ENCODE data around the gene GAS2L1.
"Not testable (repeated sequence)": the region's sequence is repeated elsewhere in the genome, so short reads cannot be mapped to it uniquely, and the experiment has no call there.

The GAS2L1 gene

GRCh38 chr22:29352778-29353177 lies 46.3 kb downstream of the GAS2L1 start:
- no peak overlapping the region for H3K4me3 ChIP-seq (ENCODE audit: insufficient read depth, low read length, poor library complexity, severe bottlenecking)
- H2AFZ ChIP-seq (ENCODE audit: low read depth, low read length, severe bottlenecking): no peak overlapping the region
- H4K20me1 ChIP-seq (ENCODE audit: low read depth, low read length): no peaks in the 10 kb centered on the region
- H3K36me3 ChIP-seq (ENCODE audit: low read length): peaks cover 14% of the 10 kb centered on the region; the same call in 1 of the 2 replicates
- no peaks in the 10 kb centered on the region for H3K9me3 ChIP-seq (ENCODE audit: insufficient read depth, low read length)
- no peak overlapping the region for H3K4me2 ChIP-seq (ENCODE audit: low read depth, low read length, poor library complexity, severe bottlenecking)
- no peak overlapping the region for H3K27ac ChIP-seq (ENCODE audit: low read depth, low read length)
- no peak overlapping the region for H3K9ac ChIP-seq (ENCODE audit: low read length)
- H3F3A ChIP-seq (ENCODE audit: insufficient read depth): no peaks in the 10 kb centered on the region
- H3K9me2 ChIP-seq (replicated peaks; ENCODE audit: insufficient read depth, low read length): no peaks in the 10 kb centered on the region
- TF ChIP-seq, protein P1, sequence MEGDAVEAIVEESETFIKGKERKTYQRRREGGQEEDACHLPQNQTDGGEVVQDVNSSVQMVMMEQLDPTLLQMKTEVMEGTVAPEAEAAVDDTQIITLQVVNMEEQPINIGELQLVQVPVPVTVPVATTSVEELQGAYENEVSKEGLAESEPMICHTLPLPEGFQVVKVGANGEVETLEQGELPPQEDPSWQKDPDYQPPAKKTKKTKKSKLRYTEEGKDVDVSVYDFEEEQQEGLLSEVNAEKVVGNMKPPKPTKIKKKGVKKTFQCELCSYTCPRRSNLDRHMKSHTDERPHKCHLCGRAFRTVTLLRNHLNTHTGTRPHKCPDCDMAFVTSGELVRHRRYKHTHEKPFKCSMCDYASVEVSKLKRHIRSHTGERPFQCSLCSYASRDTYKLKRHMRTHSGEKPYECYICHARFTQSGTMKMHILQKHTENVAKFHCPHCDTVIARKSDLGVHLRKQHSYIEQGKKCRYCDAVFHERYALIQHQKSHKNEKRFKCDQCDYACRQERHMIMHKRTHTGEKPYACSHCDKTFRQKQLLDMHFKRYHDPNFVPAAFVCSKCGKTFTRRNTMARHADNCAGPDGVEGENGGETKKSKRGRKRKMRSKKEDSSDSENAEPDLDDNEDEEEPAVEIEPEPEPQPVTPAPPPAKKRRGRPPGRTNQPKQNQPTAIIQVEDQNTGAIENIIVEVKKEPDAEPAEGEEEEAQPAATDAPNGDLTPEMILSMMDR (IDR thresholded peaks at IDR 0.05; ENCODE audit: insufficient read depth, low read length, poor library complexity, severe bottlenecking): no peak
- no peak for TF ChIP-seq EZH2phosphoT487 (conservative IDR thresholded peaks at IDR 0.05; ENCODE audit: low read length)
- no peaks in the 10 kb centered on the region for H3K27me3 ChIP-seq (ENCODE audit: low read length)
- no peaks in the 10 kb centered on the region for H3K79me2 ChIP-seq (ENCODE audit: insufficient read depth, low read length)

DNA sequence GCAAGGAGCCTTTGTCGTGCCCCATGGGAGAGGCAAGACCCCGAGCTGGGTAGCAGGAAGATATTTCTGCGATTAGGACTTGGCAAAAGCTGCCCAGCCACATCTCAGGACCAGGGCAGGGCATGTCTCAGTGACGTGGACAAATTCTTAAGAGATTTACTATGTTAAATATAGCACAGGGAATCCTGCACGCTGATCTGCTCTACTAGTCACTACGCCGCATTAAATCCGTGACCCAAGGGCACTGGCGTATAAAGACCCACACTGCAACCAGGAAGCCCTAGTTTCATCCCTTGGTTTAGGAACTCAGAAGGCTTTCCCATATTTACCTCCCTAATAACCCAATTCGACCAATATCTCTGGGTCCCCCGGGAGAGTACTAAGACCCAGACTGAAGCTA lies 46.8 kb downstream of the GAS2L1 start:
- Histone ChIP-seq H3K27me3 (ENCODE audit: low read length) (no peaks in the 10 kb centered on the region), H3K36me3 (ENCODE audit: low read length) (peaks cover 9% of the 10 kb centered on the region; the same call in 1 of the 2 replicates), H3K9me2 (replicated peaks; ENCODE audit: insufficient read depth, low read length) (no peaks in the 10 kb centered on the region), H3K9me3 (ENCODE audit: insufficient read depth, low read length) (no peaks in the 10 kb centered on the region), H3K4me3 (ENCODE audit: insufficient read depth, low read length, poor library complexity, severe bottlenecking) (no peak overlapping the region), H4K20me1 (ENCODE audit: low read depth, low read length) (no peaks in the 10 kb centered on the region), H3K27ac (ENCODE audit: low read depth, low read length) (no peak overlapping the region), H2AFZ (ENCODE audit: low read depth, low read length, severe bottlenecking) (no peak overlapping the region), H3K79me2 (ENCODE audit: insufficient read depth, low read length) (no peaks in the 10 kb centered on the region), H3K4me2 (ENCODE audit: low read depth, low read length, poor library complexity, severe bottlenecking) (no peak overlapping the region), H3K9ac (ENCODE audit: low read length) (no peak overlapping the region), H3F3A (ENCODE audit: insufficient read depth) (no peaks in the 10 kb centered on the region)
- TF ChIP-seq, protein P1 (IDR thresholded peaks at IDR 0.05; ENCODE audit: insufficient read depth, low read length, poor library complexity, severe bottlenecking): no peak
- no peak for TF ChIP-seq EZH2phosphoT487 (conservative IDR thresholded peaks at IDR 0.05; ENCODE audit: low read length)

GRCh38 chr22:29353860-29354259 lies 47.4 kb downstream of the GAS2L1 start:
- Histone ChIP-seq H3K4me3 (ENCODE audit: insufficient read depth, low read length, poor library complexity, severe bottlenecking) (no peak overlapping the region), H2AFZ (ENCODE audit: low read depth, low read length, severe bottlenecking) (no peak overlapping the region), H3K79me2 (ENCODE audit: insufficient read depth, low read length) (no peaks in the 10 kb centered on the region), H3K9me3 (ENCODE audit: insufficient read depth, low read length) (no peaks in the 10 kb centered on the region), H3K4me2 (ENCODE audit: low read depth, low read length, poor library complexity, severe bottlenecking) (no peak overlapping the region), H3K36me3 (ENCODE audit: low read length) (peaks cover 4% of the 10 kb centered on the region; the same call in 1 of the 2 replicates), H3F3A (ENCODE audit: insufficient read depth) (no peaks in the 10 kb centered on the region), H3K9me2 (replicated peaks; ENCODE audit: insufficient read depth, low read length) (no peaks in the 10 kb centered on the region), H3K9ac (ENCODE audit: low read length) (no peak overlapping the region), H4K20me1 (ENCODE audit: low read depth, low read length) (no peaks in the 10 kb centered on the region), H3K27ac (ENCODE audit: low read depth, low read length) (no peak overlapping the region), H3K27me3 (ENCODE audit: low read length) (no peaks in the 10 kb centered on the region)
- TF ChIP-seq, protein P1 (IDR thresholded peaks at IDR 0.05; ENCODE audit: insufficient read depth, low read length, poor library complexity, severe bottlenecking): no peak
- TF ChIP-seq EZH2phosphoT487 (conservative IDR thresholded peaks at IDR 0.05; ENCODE audit: low read length): no peak

DNA sequence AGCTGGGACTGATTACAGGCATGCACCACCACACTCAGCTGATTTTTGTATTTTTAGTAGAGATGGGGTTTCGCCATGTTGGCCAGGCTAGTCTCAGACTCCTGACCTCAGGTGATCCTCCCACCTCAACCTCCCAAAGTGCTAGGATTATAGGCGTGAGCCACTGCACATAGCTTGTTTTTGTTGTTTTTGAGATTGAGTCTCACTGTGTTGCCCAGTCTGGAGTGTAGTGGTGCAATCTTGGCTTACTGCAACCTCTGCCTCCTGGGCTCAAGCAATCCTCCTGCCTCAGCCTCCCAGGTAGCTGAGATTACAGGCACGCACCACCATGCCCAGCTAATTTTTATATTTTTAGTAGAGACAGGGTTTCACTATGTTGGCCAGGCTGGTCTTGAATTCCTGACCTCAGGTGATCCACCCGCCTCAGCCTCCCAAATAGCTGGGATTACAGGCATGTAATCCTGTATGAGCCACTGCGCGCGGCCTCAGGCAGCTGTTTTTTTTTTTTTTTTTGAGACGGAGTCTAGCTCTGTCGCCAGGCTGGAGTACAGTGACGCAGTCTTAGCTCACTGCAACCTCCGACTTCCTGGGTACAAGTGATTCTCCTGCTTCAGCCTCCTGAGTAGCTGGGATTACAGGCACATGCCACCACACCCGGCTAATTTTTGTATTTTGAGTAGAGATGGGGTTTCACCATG lies 50.9 kb downstream of the GAS2L1 start:
- not testable (repeated sequence) for H3K9me3 ChIP-seq (ENCODE audit: insufficient read depth, low read length); H3K27me3 ChIP-seq (ENCODE audit: low read length); H3K4me3 ChIP-seq (ENCODE audit: insufficient read depth, low read length, poor library complexity, severe bottlenecking); H3K9ac ChIP-seq (ENCODE audit: low read length); H4K20me1 ChIP-seq (ENCODE audit: low read depth, low read length); H3K36me3 ChIP-seq (ENCODE audit: low read length); H3F3A ChIP-seq (ENCODE audit: insufficient read depth); H3K9me2 ChIP-seq (replicated peaks; ENCODE audit: insufficient read depth, low read length); H3K79me2 ChIP-seq (ENCODE audit: insufficient read depth, low read length); H2AFZ ChIP-seq (ENCODE audit: low read depth, low read length, severe bottlenecking); H3K27ac ChIP-seq (ENCODE audit: low read depth, low read length); H3K4me2 ChIP-seq (ENCODE audit: low read depth, low read length, poor library complexity, severe bottlenecking)

Measured in SU-DHL-6 (cell line).